SK-N-SH (cell line): ENCODE measurements around the gene ALDH7A1. TPM values are rescaled to one million over a fixed set of nuclear protein-coding genes. Genes with fewer than 3 reads are reported as not detected.

Experiments used
- CTCF ChIA-PET: fragments of 300-600, 350-600 bp; formaldehyde crosslinking; extraction: SDS; loops from one replicate; lab custom pipeline; 2021; lab: Yijun Ruan, JAX
- POLR2A ChIA-PET: fragments of 350-600 bp; sonication (Branson Sonifier 250); formaldehyde crosslinking; extraction: SDS; loops from one replicate; lab custom pipeline; 2020; ENCODE audit warnings: antibody characterized with exemption, inconsistent platforms; lab: Yijun Ruan, JAX
- DNase-seq: peaks from one replicate; pipeline ENCODE4 v3.0.0; 2012
- H2AFZ ChIP-seq: fragments of 200-600 bp; sonication (generic); 2 replicates; pipeline ENCODE4 v1.8.1; 2016; ENCODE audit warnings: antibody characterized with exemption, mild to moderate bottlenecking, low read depth
- H3F3A ChIP-seq: fragments of 200-600 bp; sonication (generic); replicated peaks from 2 replicates; pipeline ENCODE3; 2016; ENCODE audit warnings: antibody characterized with exemption, mild to moderate bottlenecking; ENCODE audit not compliant: insufficient read depth
- H3K27ac ChIP-seq, 2 experiments: fragments of 200-500 bp in 1 of 2; fragments of 200-600 bp in 1 of 2; sonication (Bioruptor generic) in 1 of 2; sonication (generic), shearing (Covaris generic) in 1 of 2; 2 replicates each; pipeline versions ENCODE4 v1.5.1 to v1.6.1; 2014 to 2016; ENCODE audit warnings: low read depth in 2 of 2, inconsistent platforms in 1 of 2, low read length in 1 of 2, mild to moderate bottlenecking in 1 of 2, mixed read lengths in 1 of 2
- H3K27me3 ChIP-seq: fragments of 200-600 bp; sonication (generic), shearing (Covaris generic); 2 replicates; pipeline ENCODE4 v1.6.1; 2016; ENCODE audit warnings: mixed run types; ENCODE audit not compliant: insufficient read depth
- H3K36me3 ChIP-seq, 2 experiments: fragments of 200-500 bp in 1 of 2; fragments of 200-600 bp in 1 of 2; sonication (Bioruptor generic) in 1 of 2; sonication (generic) in 1 of 2; replicated peaks in 1 of 2; 2 replicates each; pipeline versions ENCODE3 to v1.5.1; 2014 to 2016; ENCODE audit warnings: low read length in 1 of 2, mild to moderate bottlenecking in 1 of 2; ENCODE audit not compliant: insufficient read depth in 2 of 2, control insufficient read depth in 1 of 2
- H3K4me1 ChIP-seq, 2 experiments: fragments of 200-500 bp in 1 of 2; fragments of 200-600 bp in 1 of 2; sonication (Bioruptor generic) in 1 of 2; sonication (generic), shearing (Covaris generic) in 1 of 2; 2 replicates each; pipeline versions ENCODE4 v1.5.1 to v1.6.1; 2014 to 2016; ENCODE audit warnings: low read depth in 1 of 2, low read length in 1 of 2, mixed run types in 1 of 2; ENCODE audit not compliant: insufficient read depth in 2 of 2, control insufficient read depth in 1 of 2
- H3K4me2 ChIP-seq: fragments of 200-600 bp; sonication (generic), shearing (Covaris generic); 2 replicates; pipeline ENCODE4 v1.6.1; 2017; ENCODE audit warnings: mixed run types
- H3K4me3 ChIP-seq, 2 experiments: fragments of 200-500 bp in 1 of 2; fragments of 200-600 bp in 1 of 2; sonication (Bioruptor generic) in 1 of 2; sonication (generic), shearing (Covaris generic) in 1 of 2; 2 replicates each; pipeline versions ENCODE4 v1.5.1 to v1.8.1; 2014 to 2016; ENCODE audit warnings: low read depth in 2 of 2, inconsistent platforms in 1 of 2, low read length in 1 of 2, mild to moderate bottlenecking in 1 of 2, mixed read lengths in 1 of 2, moderate library complexity in 1 of 2
- H3K79me2 ChIP-seq: fragments of 200-600 bp; sonication (generic); 2 replicates; pipeline ENCODE4 v1.8.1; 2017; ENCODE audit warnings: mild to moderate bottlenecking; ENCODE audit not compliant: insufficient read depth
- H3K9ac ChIP-seq: fragments of 200-600 bp; sonication (generic); 2 replicates; pipeline ENCODE4 v1.6.1; 2017; ENCODE audit warnings: mixed run types
- H3K9me2 ChIP-seq: fragments of 200-600 bp; sonication (generic); 2 replicates; pipeline ENCODE4 v1.6.1; 2017; ENCODE audit warnings: mixed run types
- H3K9me3 ChIP-seq: fragments of 200-600 bp; sonication (generic); 2 replicates; pipeline ENCODE4 v1.6.1; 2017; ENCODE audit warnings: mixed run types, mild to moderate bottlenecking, moderate library complexity
- H4K20me1 ChIP-seq: fragments of 200-600 bp; sonication (generic); 2 replicates; pipeline ENCODE4 v1.6.1; 2017; ENCODE audit warnings: mild to moderate bottlenecking, mixed run types; ENCODE audit not compliant: insufficient read depth
- CHD2 ChIP-seq: fragments of 150-350 bp; IDR thresholded peaks from 2 replicates; pipeline ENCODE4 v1.6.1; 2018; ENCODE audit warnings: low read length; ENCODE audit not compliant: partially characterized antibody
- EP300 ChIP-seq, 2 experiments: IDR thresholded peaks; 2 replicates each; pipeline versions ENCODE4 v1.4.0 to v1.6.1; 2012; ENCODE audit warnings: borderline replicate concordance in 1 of 2, low read depth in 1 of 2, low read length in 1 of 2
- EZH2phosphoT487 ChIP-seq: fragments of 200-600 bp; sonication (generic); IDR thresholded peaks from 2 replicates; pipeline ENCODE4 v1.6.1; 2017; ENCODE audit warnings: low read depth, mixed run types, mild to moderate bottlenecking, antibody characterized with exemption, moderate library complexity, borderline replicate concordance
- FOXJ3 ChIP-seq: sonication (generic); formaldehyde crosslinking; IDR thresholded peaks from 2 replicates; pipeline ENCODE4 v1.5.1; 2020; ENCODE audit warnings: mild to moderate bottlenecking, missing genetic modification reagents
- FOXM1 ChIP-seq: IDR thresholded peaks from 2 replicates; pipeline ENCODE4 v1.4.0; 2012; ENCODE audit warnings: low read depth, mild to moderate bottlenecking
- GABPA ChIP-seq: IDR thresholded peaks from 2 replicates; pipeline ENCODE4 v1.4.0; 2012; ENCODE audit warnings: low read depth, mild to moderate bottlenecking
- GATA2 ChIP-seq: sonication (generic); formaldehyde crosslinking; IDR thresholded peaks from 2 replicates; pipeline ENCODE4 v1.5.0; 2020; ENCODE audit warnings: mild to moderate bottlenecking, missing genetic modification reagents
- MAX ChIP-seq: IDR thresholded peaks from 2 replicates; pipeline ENCODE4 v1.4.0; 2012; ENCODE audit warnings: low read depth
- MEF2A ChIP-seq: IDR thresholded peaks from 2 replicates; pipeline ENCODE4 v1.4.0; 2012; ENCODE audit warnings: low read depth, borderline replicate concordance
- NFIC ChIP-seq: IDR thresholded peaks from 2 replicates; pipeline ENCODE4 v1.4.0; 2012; ENCODE audit warnings: borderline replicate concordance
- RCOR1 ChIP-seq: fragments of 150-350 bp; IDR thresholded peaks from 2 replicates; pipeline ENCODE4 v1.6.1; 2017; ENCODE audit warnings: antibody characterized with exemption, low read length
- REST ChIP-seq: IDR thresholded peaks from 2 replicates; pipeline ENCODE4 v1.6.1; 2012; ENCODE audit warnings: mild to moderate bottlenecking, low read depth, low read length, moderate library complexity
- RXRA ChIP-seq: IDR thresholded peaks from 2 replicates; pipeline ENCODE4 v1.4.0; 2012; ENCODE audit warnings: low read depth, mild to moderate bottlenecking, borderline replicate concordance
- SMC3 ChIP-seq: IDR thresholded peaks from 2 replicates; pipeline ENCODE4 v1.6.1; 2012; ENCODE audit warnings: low read depth, low read length, improper control_type of control experiment
- TAF1 ChIP-seq: IDR thresholded peaks from 2 replicates; pipeline ENCODE4 v1.6.1; 2012; ENCODE audit warnings: low read depth, mild to moderate bottlenecking, low read length, moderate library complexity, borderline replicate concordance
- TCF12 ChIP-seq: IDR thresholded peaks from 2 replicates; pipeline ENCODE4 v1.4.0; 2012
- USF1 ChIP-seq: IDR thresholded peaks from 2 replicates; pipeline ENCODE4 v1.4.0; 2012; ENCODE audit warnings: low read depth, borderline replicate concordance
- USF2 ChIP-seq: fragments of 150-350 bp; IDR thresholded peaks from 2 replicates; pipeline ENCODE4 v1.6.1; 2017; ENCODE audit warnings: antibody characterized with exemption, low read length, low read depth, borderline replicate concordance
- YY1 ChIP-seq: IDR thresholded peaks from 2 replicates; pipeline ENCODE4 v1.4.0; 2012; ENCODE audit warnings: low read depth, mild to moderate bottlenecking
- ZBTB33 ChIP-seq: IDR thresholded peaks from 2 replicates; pipeline ENCODE4 v1.4.0; 2012; ENCODE audit warnings: low read depth, borderline replicate concordance
- WGBS: methylation state at CpG from one replicate; pipeline ENCODE4 v1.1.6; 2017; ENCODE audit warnings: low lambda C conversion rate; 5-methylcytosine and 5-hydroxymethylcytosine counted together
- polyA plus RNA-seq, 3 experiments: library from polyadenylated mRNA; depleted of rRNA; stranded (reverse); fragments of >200 nt; gene quantifications; 2 replicates each; pipeline ENCODE4 v1.2.3, GENCODE V29; 2012

The ALDH7A1 gene
- polyA plus RNA-seq, 1 of the 3 experiments (the other 2 are of a cell fraction), result 44.5 TPM

GRCh38 chr5:126482591-126482990 lies 112.4 kb downstream of the ALDH7A1 start:
- 72% methylated on average over 1 of the region's 1 CpG for WGBS
- no peaks in the 10 kb centered on the region for H3K27me3 ChIP-seq
- no peaks in the 10 kb centered on the region for H4K20me1 ChIP-seq
- POLR2A ChIA-PET, result no interaction called here
- peaks cover 6% of the 10 kb centered on the region; the same call in 1 of the 2 replicates for H3K79me2 ChIP-seq
- H3K4me1 ChIP-seq, result peaks cover 0 to 8% of the 10 kb centered on the region in 2 experiments; a peak in 1 of 4 replicates
- H3K9me3 ChIP-seq, result no peaks in the 10 kb centered on the region
- TF ChIP-seq YY1 (no peak), NFIC (no peak), MAX (no peak), FOXJ3 (CRISPR knock-in tag) (no peak), GATA2 (no peak), CHD2 (no peak), TCF12 (no peak), EZH2phosphoT487 (no peak), GABPA (no peak), REST (no peak), USF1 (no peak)
- TF ChIP-seq, all 33 proteins: peak for 0
- H3K27ac ChIP-seq, result no peak overlapping the region
- peaks cover 21 to 33% of the 10 kb centered on the region in 2 experiments for H3K36me3 ChIP-seq
- H3F3A ChIP-seq, result no peaks in the 10 kb centered on the region
- H3K9me2 ChIP-seq, result no peaks in the 10 kb centered on the region
- no peak overlapping the region for H2AFZ ChIP-seq
- H3K4me3 ChIP-seq, result no peak overlapping the region
- CTCF ChIA-PET, result interaction anchor here (0.8 to 1.1 kb wide), 2 partner anchors 8 to 17 kb away, joined by 3 to 4 read pairs; no protein-coding TSS in a partner anchor
- H3K4me2 ChIP-seq, result no peak overlapping the region
- no peak for DNase-seq
- H3K9ac ChIP-seq, result no peak overlapping the region

GRCh38 chr5:126481243-126481642 lies 113.8 kb downstream of the ALDH7A1 start:
- 76% methylated on average over 2 of the region's 2 CpGs for WGBS
- no peak overlapping the region for H3K27ac ChIP-seq
- H3K4me2 ChIP-seq, result no peak overlapping the region
- no peak for DNase-seq
- CTCF ChIA-PET, result no interaction called here
- H3K27me3 ChIP-seq, result no peaks in the 10 kb centered on the region
- H3K4me1 ChIP-seq, result peaks cover 0 to 15% of the 10 kb centered on the region in 2 experiments; a peak in 1 of 4 replicates
- H3K36me3 ChIP-seq, result peaks cover 9 to 27% of the 10 kb centered on the region in 2 experiments
- no peaks in the 10 kb centered on the region for H4K20me1 ChIP-seq
- H3K9ac ChIP-seq, result no peak overlapping the region
- peaks cover 6% of the 10 kb centered on the region; the same call in 1 of the 2 replicates for H3K79me2 ChIP-seq
- H3K9me3 ChIP-seq, result no peaks in the 10 kb centered on the region
- H3F3A ChIP-seq, result no peaks in the 10 kb centered on the region
- no peak overlapping the region for H3K4me3 ChIP-seq
- no peak overlapping the region for H2AFZ ChIP-seq
- H3K9me2 ChIP-seq, result no peaks in the 10 kb centered on the region
- POLR2A ChIA-PET, result no interaction called here
- TF ChIP-seq MEF2A, result no peak
- TF ChIP-seq FOXM1, result no peak
- TF ChIP-seq ZBTB33, result no peak
- no peak for TF ChIP-seq TAF1
- no peak for TF ChIP-seq NFIC
- no peak for TF ChIP-seq RCOR1
- TF ChIP-seq RXRA, result no peak
- no peak for TF ChIP-seq EP300 (IDR thresholded peaks at IDR 0.05; ENCODE audit: borderline replicate concordance in 1 of 2, low read depth in 1 of 2, low read length in 1 of 2)
- no peak for TF ChIP-seq USF2
- TF ChIP-seq SMC3, result no peak
- TF ChIP-seq USF1, result no peak
